Lower lobe of right lung (tissue), 2 donors: ENCODE results near the gene GRM8. TPM values are rescaled to one million over a fixed set of nuclear protein-coding genes. Genes with fewer than 3 reads are reported as not detected.

Source experiments
- ATAC-seq, 2 donors: fragments of 200-7000 bp; cut with Tn5 transposase; one replicate each; pipeline ENCODE4 v1.9.1; 2020 to 2022; ENCODE audit warnings: mild to moderate bottlenecking in 2 of 2, moderate library complexity in 2 of 2
- DNase-seq: peaks from one replicate; pipeline ENCODE4 v3.0.0-alpha.2; 2020
- H3K27ac ChIP-seq: fragments of 200-600 bp; one replicate; pipeline ENCODE4 v1.8.0; 2022
- H3K27me3 ChIP-seq: fragments of 200-600 bp; one replicate; pipeline ENCODE4 v1.8.0; 2022; ENCODE audit warnings: low read depth
- H3K36me3 ChIP-seq: fragments of 200-600 bp; one replicate; pipeline ENCODE4 v1.8.0; 2022; ENCODE audit warnings: mild to moderate bottlenecking
- H3K4me1 ChIP-seq: fragments of 200-600 bp; one replicate; pipeline ENCODE4 v1.8.0; 2022
- H3K4me3 ChIP-seq: fragments of 200-600 bp; one replicate; pipeline ENCODE4 v1.8.0; 2022; ENCODE audit warnings: mild to moderate bottlenecking
- H3K9me3 ChIP-seq: fragments of 200-600 bp; one replicate; pipeline ENCODE4 v1.8.0; 2022
- CTCF ChIP-seq: fragments of 200-600 bp; IDR thresholded peaks from one replicate; pipeline ENCODE4 v1.8.0; 2022; ENCODE audit warnings: antibody characterized with exemption, mild to moderate bottlenecking
- intact Hi-C: fragments of 100-400 bp; cut with DNase I; formaldehyde crosslinking; loops from one replicate; pipeline ENCODE4 v1.11.0; 2022
- total RNA-seq: library from RNA; stranded (reverse); fragmentation: NEBNext Ultra II Directional; extraction: Animal tissue kit (Norgen Biotek cat#: 25700); gene quantifications from one replicate; pipeline ENCODE4 v1.2.1, GENCODE V29; 2021
- donor health status: DM: no; HTN: yes; CAD: no; lungs with severe emphysema.

Gene GRM8
- total RNA-seq, 1 donor from 2014 or later = not detected

GRCh38 chr7:126483972-126484371, 768.8 kb downstream of the GRM8 start:
- H3K4me3 ChIP-seq = no peak overlapping the region
- no peaks in the 10 kb centered on the region for H3K9me3 ChIP-seq
- TF ChIP-seq CTCF = no peak
- H3K36me3 ChIP-seq = no peaks in the 10 kb centered on the region
- intact Hi-C loops = no loop called here
- no peaks in the 10 kb centered on the region for H3K4me1 ChIP-seq
- no peaks in the 10 kb centered on the region for H3K27me3 ChIP-seq
- H3K27ac ChIP-seq = no peak overlapping the region
- DNase-seq (no peak), ATAC-seq (no peak)

DNA sequence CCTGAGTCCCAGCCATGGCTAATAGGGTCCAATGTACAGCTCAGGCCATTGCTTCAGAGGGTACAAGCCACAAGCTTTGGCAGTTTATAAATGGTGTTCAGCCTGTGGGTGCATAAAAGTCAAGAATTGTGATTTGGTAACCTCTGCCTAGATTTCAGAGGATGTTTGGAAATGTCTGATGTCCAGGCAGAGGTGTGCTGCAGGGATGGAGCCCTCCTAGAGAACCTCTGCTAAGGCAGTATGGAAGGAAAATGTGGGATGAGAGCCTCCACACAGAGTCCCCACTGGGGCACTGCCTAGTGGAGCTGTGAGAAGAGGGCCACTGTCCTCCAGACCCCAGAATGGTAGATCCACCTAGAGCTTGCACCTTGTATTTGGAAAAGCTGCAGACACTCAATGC, 779.9 kb downstream of the GRM8 start:
- Histone ChIP-seq H3K36me3 (no peaks in the 10 kb centered on the region), H3K4me1 (no peaks in the 10 kb centered on the region), H3K27me3 (no peaks in the 10 kb centered on the region), H3K4me3 (no peak overlapping the region), H3K9me3 (peaks cover 11% of the 10 kb centered on the region), H3K27ac (no peak overlapping the region)
- ATAC-seq = no peak
- intact Hi-C loops = no loop called here
- DNase-seq = no peak
- no peak for TF ChIP-seq CTCF

DNA sequence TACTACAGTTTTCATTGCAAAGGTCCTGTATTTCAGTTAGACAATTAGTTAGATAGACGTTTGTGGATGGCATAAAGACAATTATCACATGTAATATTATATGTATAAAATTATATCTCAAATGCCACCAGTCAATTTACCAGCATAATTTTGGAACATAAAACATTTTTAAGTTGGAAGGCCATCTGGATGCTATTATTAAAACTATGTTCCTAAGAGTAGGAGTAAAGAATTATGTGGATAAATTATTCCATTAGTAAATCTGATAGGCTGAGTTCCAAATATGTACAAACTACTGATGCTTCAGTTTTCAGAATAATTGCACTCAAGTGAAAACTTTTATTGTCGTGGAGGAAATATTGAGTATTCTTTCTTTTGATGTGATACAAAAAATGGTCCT, 790.3 kb downstream of the GRM8 start:
- no peaks in the 10 kb centered on the region for H3K36me3 ChIP-seq
- no peak overlapping the region for H3K4me3 ChIP-seq
- H3K9me3 ChIP-seq = no peaks in the 10 kb centered on the region
- no peak for TF ChIP-seq CTCF
- ATAC-seq (no peak), DNase-seq (no peak)
- H3K27ac ChIP-seq = no peak overlapping the region
- no peaks in the 10 kb centered on the region for H3K4me1 ChIP-seq
- intact Hi-C loops = no loop called here
- H3K27me3 ChIP-seq = no peaks in the 10 kb centered on the region

DNA sequence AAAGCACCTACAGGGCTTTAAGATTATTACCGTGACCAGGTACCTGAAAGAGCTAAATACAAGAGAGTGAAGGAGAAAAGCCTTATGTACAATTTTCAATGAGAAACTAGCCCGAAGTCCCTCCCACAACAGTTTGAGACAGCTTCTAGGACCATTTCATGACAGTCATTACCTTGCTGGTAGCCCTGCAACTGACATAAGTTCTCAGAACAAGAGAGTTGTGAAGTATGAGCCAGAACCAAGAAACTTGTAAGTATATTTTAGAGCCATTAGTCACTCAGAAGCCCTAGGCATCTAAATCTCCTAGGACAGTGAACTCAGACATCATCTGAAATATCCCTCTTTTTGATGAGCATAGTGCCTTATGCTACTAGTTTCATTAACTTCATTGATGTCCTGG, 792.1 kb downstream of the GRM8 start:
- Histone ChIP-seq H3K4me1 (no peaks in the 10 kb centered on the region), H3K27me3 (no peaks in the 10 kb centered on the region), H3K4me3 (no peak overlapping the region), H3K36me3 (no peaks in the 10 kb centered on the region), H3K27ac (no peak overlapping the region), H3K9me3 (no peaks in the 10 kb centered on the region)
- no peak for DNase-seq
- TF ChIP-seq CTCF = no peak
- intact Hi-C loops = no loop called here
- no peak for ATAC-seq

DNA sequence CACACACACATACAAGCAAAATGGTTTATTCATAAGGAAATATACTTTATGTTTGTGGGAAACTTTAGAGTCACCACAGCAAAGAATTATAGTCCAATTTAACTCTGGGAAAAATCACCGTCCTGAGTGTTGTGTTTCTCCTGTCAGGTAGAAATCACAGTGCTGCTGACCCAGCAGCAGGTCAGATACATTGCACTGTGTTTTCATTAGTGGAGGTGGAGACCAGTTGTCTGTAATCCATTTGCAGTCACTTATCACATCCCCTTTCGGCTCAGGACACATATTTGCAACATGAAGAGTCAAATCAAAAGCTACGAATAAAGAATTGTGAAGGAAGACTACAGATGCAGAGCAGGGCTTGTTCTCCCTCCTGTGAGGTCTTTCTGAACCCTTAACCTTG, 799.6 kb downstream of the GRM8 start:
- no peak overlapping the region for H3K27ac ChIP-seq
- no peak overlapping the region for H3K4me3 ChIP-seq
- no peak for TF ChIP-seq CTCF
- no peaks in the 10 kb centered on the region for H3K4me1 ChIP-seq
- DNase-seq (no peak), ATAC-seq (no peak)
- H3K27me3 ChIP-seq = no peaks in the 10 kb centered on the region
- no peaks in the 10 kb centered on the region for H3K36me3 ChIP-seq
- no peaks in the 10 kb centered on the region for H3K9me3 ChIP-seq
- intact Hi-C loops = no loop called here

- Histone ChIP-seq H3K27me3 (no peaks in the 10 kb centered on the region), H3K4me3 (no peak overlapping the region), H3K27ac (no peak overlapping the region), H3K4me1 (no peaks in the 10 kb centered on the region), H3K36me3 (no peaks in the 10 kb centered on the region), H3K9me3 (no peaks in the 10 kb centered on the region)
- ATAC-seq (no peak), DNase-seq (no peak)
- intact Hi-C loops = no loop called here
- TF ChIP-seq CTCF = no peak
Observed at GRCh38 chr7:126450269-126450671, 802.5 kb downstream of the GRM8 start.
